Activated T-cell treated with anti-CD3 and anti-CD28 coated beads for 24 hours (primary cell): Measurements from ENCODE around the gene SPHKAP.
"Not testable (repeated sequence)": the region's sequence is repeated elsewhere in the genome, so short reads cannot be mapped to it uniquely, and the experiment has no call there.

ENCODE experiments used
- DNase-seq: peaks from one replicate; pipeline ENCODE4 v3.0.0-alpha.2; 2020; ENCODE audit warnings: low read depth

Gene SPHKAP

GRCh38 chr2:228181098-228182019 is at the start of gene SPHKAP:
Gene SPHKAP, minus strand, starts transcription at chr2:228181687. Its CDS starts 89 bp downstream, at chr2:228181598.
- no peak for DNase-seq

GRCh38 chr2:228227466-228227865 is 46.0 kb upstream of the SPHKAP start:
- no peak for DNase-seq

- no peak for DNase-seq
These were observed 42.9 kb upstream of the SPHKAP start for GRCh38 chr2:228224410-228224809.

GRCh38 chr2:228218593-228218992 is 37.1 kb upstream of the SPHKAP start:
- not testable (repeated sequence) for DNase-seq

GRCh38 chr2:228197504-228197903 is 16.0 kb upstream of the SPHKAP start:
- DNase-seq, result no peak

GRCh38 chr2:228180181-228181097 is 1.0 kb downstream of the SPHKAP start:
- DNase-seq, result no peak

- DNase-seq, result no peak
These were observed 14.2 kb downstream of the SPHKAP start for GRCh38 chr2:228167290-228167689.

- no peak for DNase-seq
These were observed 16.8 kb downstream of the SPHKAP start for GRCh38 chr2:228164718-228165117.

- DNase-seq, result no peak
These were observed 23.6 kb downstream of the SPHKAP start for GRCh38 chr2:228157841-228158240.

GRCh38 chr2:228144961-228145360 is 36.5 kb downstream of the SPHKAP start:
- no peak for DNase-seq

GRCh38 chr2:228140934-228141528 is 40.5 kb downstream of the SPHKAP start:
- no peak for DNase-seq

GRCh38 chr2:228136027-228136426 is 45.5 kb downstream of the SPHKAP start:
- no peak for DNase-seq

- no peak for DNase-seq
These were observed 46.2 kb downstream of the SPHKAP start for GRCh38 chr2:228135300-228135699.

GRCh38 chr2:228131833-228132232 is 49.7 kb downstream of the SPHKAP start:
- no peak for DNase-seq

GRCh38 chr2:228126401-228126800 is 55.1 kb downstream of the SPHKAP start:
- no peak for DNase-seq

- no peak for DNase-seq
These were observed 62.5 kb downstream of the SPHKAP start for GRCh38 chr2:228118940-228119339.

- no peak for DNase-seq
These were observed 73.6 kb downstream of the SPHKAP start for GRCh38 chr2:228107846-228108245.

- no peak for DNase-seq
These were observed 75.8 kb downstream of the SPHKAP start for GRCh38 chr2:228105526-228106250.

GRCh38 chr2:228104215-228104614 is 77.3 kb downstream of the SPHKAP start:
- DNase-seq, result no peak

- DNase-seq, result no peak
These were observed 78.1 kb downstream of the SPHKAP start for GRCh38 chr2:228103379-228103778.

GRCh38 chr2:228102949-228103348 is 78.5 kb downstream of the SPHKAP start:
- no peak for DNase-seq
